Gastrocnemius medialis (tissue), 4 donors: ENCODE data around the gene RIMBP2.

Experiments
- POLR2A ChIP-seq, 2 donors: fragments of 450-650 bp; IDR thresholded peaks; one replicate each; pipeline ENCODE4 v1.6.1; 2017; ENCODE audit warnings: antibody characterized with exemption in 2 of 2, mild to moderate bottlenecking in 2 of 2, moderate library complexity in 2 of 2
- TF ChIP-seq, protein P1 (sequence below), 5 experiments: fragments of 450-650 bp in 3 of 5; fragments of 200-600 bp in 2 of 5; sonication (generic) in 2 of 5; IDR thresholded peaks in 4 of 5; conservative IDR thresholded peaks in 1 of 5; 1 replicate in 4 of 5; 2 replicates in 1 of 5; pipeline ENCODE4 v1.5.1; 2016 to 2019; ENCODE audit warnings: antibody characterized with exemption in 5 of 5, mild to moderate bottlenecking in 3 of 5, moderate library complexity in 3 of 5

DNA sequence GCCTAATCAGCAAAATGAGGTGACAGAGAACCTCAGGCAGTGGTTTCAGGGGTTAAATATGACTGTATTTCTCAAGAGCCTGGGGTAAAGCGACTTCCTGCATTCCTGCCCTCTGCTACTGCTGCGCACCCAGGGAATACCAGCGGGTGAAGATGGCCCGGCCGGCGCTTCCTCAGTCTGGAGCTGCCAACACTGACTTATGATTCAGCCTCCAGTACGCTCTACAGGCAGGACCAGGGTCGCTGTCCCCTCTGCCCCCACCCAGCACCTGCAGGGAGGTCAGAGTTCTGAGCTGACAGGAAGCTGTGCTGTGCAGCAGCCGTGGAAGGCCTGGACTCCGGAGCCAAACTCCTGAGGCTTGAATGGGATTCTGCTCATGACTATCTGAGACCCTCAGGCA, 250.5 kb downstream of the RIMBP2 start:
- TF ChIP-seq, protein P1, sequence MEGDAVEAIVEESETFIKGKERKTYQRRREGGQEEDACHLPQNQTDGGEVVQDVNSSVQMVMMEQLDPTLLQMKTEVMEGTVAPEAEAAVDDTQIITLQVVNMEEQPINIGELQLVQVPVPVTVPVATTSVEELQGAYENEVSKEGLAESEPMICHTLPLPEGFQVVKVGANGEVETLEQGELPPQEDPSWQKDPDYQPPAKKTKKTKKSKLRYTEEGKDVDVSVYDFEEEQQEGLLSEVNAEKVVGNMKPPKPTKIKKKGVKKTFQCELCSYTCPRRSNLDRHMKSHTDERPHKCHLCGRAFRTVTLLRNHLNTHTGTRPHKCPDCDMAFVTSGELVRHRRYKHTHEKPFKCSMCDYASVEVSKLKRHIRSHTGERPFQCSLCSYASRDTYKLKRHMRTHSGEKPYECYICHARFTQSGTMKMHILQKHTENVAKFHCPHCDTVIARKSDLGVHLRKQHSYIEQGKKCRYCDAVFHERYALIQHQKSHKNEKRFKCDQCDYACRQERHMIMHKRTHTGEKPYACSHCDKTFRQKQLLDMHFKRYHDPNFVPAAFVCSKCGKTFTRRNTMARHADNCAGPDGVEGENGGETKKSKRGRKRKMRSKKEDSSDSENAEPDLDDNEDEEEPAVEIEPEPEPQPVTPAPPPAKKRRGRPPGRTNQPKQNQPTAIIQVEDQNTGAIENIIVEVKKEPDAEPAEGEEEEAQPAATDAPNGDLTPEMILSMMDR (IDR thresholded peaks at IDR 0.05 in 4 of 5, conservative IDR thresholded peaks at IDR 0.05 in 1 of 5) = no peak
- no peak for TF ChIP-seq POLR2A (IDR thresholded peaks at IDR 0.05)
